Renal pelvis (tissue), 12 donors: ENCODE results near the gene DNAJC7. TPM values are rescaled to one million over a fixed set of nuclear protein-coding genes. Genes with fewer than 3 reads are reported as not detected.

Experiments used
- DNase-seq: peaks from one replicate; pipeline ENCODE4 v3.0.0-alpha.2; 2013
- long read RNA-seq, 16 experiments: transcript quantifications; one replicate each; lab custom pipeline, GENCODE V29; 2026
- polyA plus RNA-seq, 3 donors: library from polyadenylated mRNA; unstranded; fragments of 120-200 nt; gene quantifications; one replicate each; pipeline ENCODE4 v1.2.1, GENCODE V29; 2013; ENCODE audit not compliant: insufficient read length in 3 of 3

The DNAJC7 gene, protein sequence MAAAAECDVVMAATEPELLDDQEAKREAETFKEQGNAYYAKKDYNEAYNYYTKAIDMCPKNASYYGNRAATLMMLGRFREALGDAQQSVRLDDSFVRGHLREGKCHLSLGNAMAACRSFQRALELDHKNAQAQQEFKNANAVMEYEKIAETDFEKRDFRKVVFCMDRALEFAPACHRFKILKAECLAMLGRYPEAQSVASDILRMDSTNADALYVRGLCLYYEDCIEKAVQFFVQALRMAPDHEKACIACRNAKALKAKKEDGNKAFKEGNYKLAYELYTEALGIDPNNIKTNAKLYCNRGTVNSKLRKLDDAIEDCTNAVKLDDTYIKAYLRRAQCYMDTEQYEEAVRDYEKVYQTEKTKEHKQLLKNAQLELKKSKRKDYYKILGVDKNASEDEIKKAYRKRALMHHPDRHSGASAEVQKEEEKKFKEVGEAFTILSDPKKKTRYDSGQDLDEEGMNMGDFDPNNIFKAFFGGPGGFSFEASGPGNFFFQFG
- polyA plus RNA-seq: 100 to 1,000 TPM; 140 to 165 (median 150) TPM
- long read RNA-seq, donor 1, transcript DNAJC7-217 (1 exons, 1,762 nt): minor isoform, 12 of 47 reads
- long read RNA-seq, donor 1, transcript DNAJC7-203 (14 exons, 2,022 nt): major isoform, 21 of 47 reads
- long read RNA-seq, donor 1, partial matches to known transcripts: 11 of 47 reads
- long read RNA-seq, donor 1, other reads (novel, unspliced or antisense): 0 of 47 reads
- long read RNA-seq, donor 2, transcript DNAJC7-203 (14 exons, 2,022 nt): major isoform, 21 of 60 reads
- long read RNA-seq, donor 2, transcript DNAJC7-217 (1 exons, 1,762 nt): minor isoform, 16 of 60 reads
- long read RNA-seq, donor 2, partial matches to known transcripts: 19 of 60 reads
- long read RNA-seq, donor 2, other reads (novel, unspliced or antisense): 0 of 60 reads
- long read RNA-seq, donor 3, transcript DNAJC7-217 (1 exons, 1,762 nt): minor isoform, 10 of 33 reads
- long read RNA-seq, donor 3, transcript DNAJC7-203 (14 exons, 2,022 nt): major isoform, 16 of 33 reads
- long read RNA-seq, donor 3, partial matches to known transcripts: 5 of 33 reads
- long read RNA-seq, donor 3, other reads (novel, unspliced or antisense): 0 of 33 reads
- long read RNA-seq, donor 4, transcript DNAJC7-217 (1 exons, 1,762 nt): minor isoform, 11 of 68 reads
- long read RNA-seq, donor 4, transcript DNAJC7-203 (14 exons, 2,022 nt): major isoform, 17 of 68 reads
- long read RNA-seq, donor 4, partial matches to known transcripts: 36 of 68 reads
- long read RNA-seq, donor 4, other reads (novel, unspliced or antisense): 0 of 68 reads
- long read RNA-seq, donor 5, transcript DNAJC7-203 (14 exons, 2,022 nt): major isoform, 7 of 9 reads
- long read RNA-seq, donor 5, partial matches to known transcripts: 0 of 9 reads
- long read RNA-seq, donor 5, other reads (novel, unspliced or antisense): 0 of 9 reads
- long read RNA-seq, donor 6, transcript DNAJC7-217 (1 exons, 1,762 nt): major isoform, 47 of 189 reads
- long read RNA-seq, donor 6, transcript DNAJC7-203 (14 exons, 2,022 nt): minor isoform, 8 of 189 reads
- long read RNA-seq, donor 6, partial matches to known transcripts: 81 of 189 reads
- long read RNA-seq, donor 6, other reads (novel, unspliced or antisense): 52 of 189 reads
- long read RNA-seq, donor 7, transcript DNAJC7-203 (14 exons, 2,022 nt): major isoform, 9 of 54 reads
- long read RNA-seq, donor 7, transcript DNAJC7-217 (1 exons, 1,762 nt): major isoform, 9 of 54 reads
- long read RNA-seq, donor 7, partial matches to known transcripts: 35 of 54 reads
- long read RNA-seq, donor 7, other reads (novel, unspliced or antisense): 0 of 54 reads
- long read RNA-seq, donor 8, transcript DNAJC7-217 (1 exons, 1,762 nt): major isoform, 10 of 13 reads
- long read RNA-seq, donor 8, partial matches to known transcripts: 0 of 13 reads
- long read RNA-seq, donor 8, other reads (novel, unspliced or antisense): 0 of 13 reads
- long read RNA-seq, donor 9, transcript DNAJC7-203 (14 exons, 2,022 nt): major isoform, 21 of 65 reads
- long read RNA-seq, donor 9, transcript DNAJC7-217 (1 exons, 1,762 nt): minor isoform, 16 of 65 reads
- long read RNA-seq, donor 9, partial matches to known transcripts: 25 of 65 reads
- long read RNA-seq, donor 9, other reads (novel, unspliced or antisense): 0 of 65 reads
- long read RNA-seq, donor 10, transcript DNAJC7-203 (14 exons, 2,022 nt): minor isoform, 18 of 66 reads
- long read RNA-seq, donor 10, transcript DNAJC7-217 (1 exons, 1,762 nt): major isoform, 40 of 66 reads
- long read RNA-seq, donor 10, partial matches to known transcripts: 6 of 66 reads
- long read RNA-seq, donor 10, other reads (novel, unspliced or antisense): 0 of 66 reads
- long read RNA-seq, donor 11, transcript DNAJC7-203 (14 exons, 2,022 nt): minor isoform, 5 of 85 reads
- long read RNA-seq, donor 11, transcript DNAJC7-217 (1 exons, 1,762 nt): major isoform, 13 of 85 reads
- long read RNA-seq, donor 11, partial matches to known transcripts: 44 of 85 reads
- long read RNA-seq, donor 11, other reads (novel, unspliced or antisense): 21 of 85 reads
- long read RNA-seq, donor 12, transcript DNAJC7-203 (14 exons, 2,022 nt): minor isoform, 22 of 139 reads
- long read RNA-seq, donor 12, transcript DNAJC7-217 (1 exons, 1,762 nt): major isoform, 71 of 139 reads
- long read RNA-seq, donor 12, partial matches to known transcripts: 44 of 139 reads
- long read RNA-seq, donor 12, other reads (novel, unspliced or antisense): 0 of 139 reads
- long read RNA-seq, donor 13, transcript DNAJC7-217 (1 exons, 1,762 nt): major isoform, 25 of 61 reads
- long read RNA-seq, donor 13, partial matches to known transcripts: 26 of 61 reads
- long read RNA-seq, donor 13, other reads (novel, unspliced or antisense): 7 of 61 reads
- long read RNA-seq, donor 14: 0 reads
- long read RNA-seq, donor 15: 0 reads
- long read RNA-seq, donor 16, transcript DNAJC7-203 (14 exons, 2,022 nt): major isoform, 15 of 40 reads
- long read RNA-seq, donor 16, transcript DNAJC7-217 (1 exons, 1,762 nt): minor isoform, 11 of 40 reads
- long read RNA-seq, donor 16, partial matches to known transcripts: 13 of 40 reads
- long read RNA-seq, donor 16, other reads (novel, unspliced or antisense): 0 of 40 reads

DNA sequence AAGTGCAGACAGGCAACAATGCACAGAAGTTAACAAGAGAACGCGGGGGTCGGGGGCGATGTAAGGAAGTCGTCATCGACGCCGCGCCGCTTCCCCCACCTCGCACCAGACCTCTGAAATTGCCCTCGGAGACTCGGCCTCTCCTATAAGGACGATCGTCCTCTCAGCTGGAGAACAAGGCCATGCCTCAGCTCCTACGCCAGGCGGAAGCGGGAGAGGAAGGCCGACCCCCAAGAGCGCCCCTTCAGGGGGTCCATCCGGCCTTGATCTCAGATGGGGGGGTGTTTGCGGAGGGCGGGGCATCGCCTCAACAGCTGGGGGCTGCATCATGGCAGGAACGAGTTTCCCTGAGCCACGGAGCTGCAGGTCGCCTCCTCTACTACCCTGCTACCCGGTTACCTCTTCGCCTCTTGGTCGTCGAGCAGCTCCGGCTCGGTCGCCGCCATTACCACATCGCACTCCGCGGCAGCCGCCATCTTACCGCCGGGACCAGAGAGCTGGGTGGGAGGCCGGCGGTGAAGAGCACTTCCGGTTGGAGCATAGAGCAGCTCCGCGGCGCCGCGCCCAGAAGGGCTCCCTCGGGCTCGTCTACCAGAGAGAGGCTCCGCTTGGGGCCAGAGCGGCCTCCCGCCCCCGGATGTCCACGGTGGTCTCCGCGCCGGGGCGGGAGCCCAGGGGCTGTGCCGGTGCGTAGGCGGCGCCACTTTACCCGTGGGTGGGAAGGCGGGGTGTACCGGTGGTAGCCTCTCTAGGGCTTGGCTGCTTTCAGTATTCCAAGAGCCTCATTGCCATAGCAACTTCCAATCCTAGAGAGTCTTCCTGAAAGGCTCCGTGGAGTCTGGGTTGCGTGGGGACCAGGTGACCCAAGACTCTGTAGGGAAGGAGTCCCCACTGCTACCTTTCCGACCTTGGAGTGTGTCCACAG, at the start of gene DNAJC7:
Gene DNAJC7 (minus strand): TSS at position 499 of the 925 bp plus-strand sequence. CDS start 23 bp downstream, at position 476.
- peak; percentile 94 for DNase-seq

DNA sequence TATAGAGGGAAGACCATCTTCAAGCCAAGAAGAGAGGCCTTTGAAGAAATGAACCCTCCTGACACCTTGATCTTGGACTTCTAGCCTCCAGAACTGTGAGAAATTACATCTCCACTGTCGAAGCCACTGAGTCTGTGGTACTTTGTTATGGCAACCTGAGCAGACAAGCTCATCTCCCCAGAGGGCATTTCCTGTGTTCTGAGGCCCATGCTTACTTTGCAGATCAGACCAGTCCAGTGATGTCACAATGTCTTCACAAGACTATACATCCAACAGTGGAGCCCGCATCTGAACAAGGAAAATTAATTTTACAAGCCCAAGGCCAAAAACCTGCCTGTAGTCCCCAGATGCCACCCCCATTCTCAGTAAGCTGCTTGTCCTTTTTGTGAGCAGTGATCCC, 48.0 kb upstream of the DNAJC7 start:
- no peak for DNase-seq

DNA sequence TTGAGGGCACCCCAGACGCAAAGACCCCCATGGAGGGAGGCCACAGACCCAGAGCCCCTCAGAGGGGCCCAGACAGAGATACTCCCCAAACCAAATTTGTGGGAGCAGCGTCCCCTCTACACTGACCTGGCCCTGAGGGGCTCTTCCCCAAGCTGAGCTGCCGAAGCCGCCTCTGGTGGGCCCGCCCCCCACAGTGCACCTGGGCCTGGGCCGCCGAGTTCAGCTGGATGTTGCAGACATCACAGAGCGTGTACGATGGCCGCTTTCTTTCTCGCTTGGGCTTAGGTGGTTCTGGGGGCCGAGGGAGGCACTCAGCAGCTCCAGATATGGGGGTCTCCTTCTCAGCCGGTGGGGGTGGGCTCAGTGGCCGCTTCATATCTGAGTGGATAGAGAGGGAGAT, 45.4 kb upstream of the DNAJC7 start:
- no peak for DNase-seq

DNA sequence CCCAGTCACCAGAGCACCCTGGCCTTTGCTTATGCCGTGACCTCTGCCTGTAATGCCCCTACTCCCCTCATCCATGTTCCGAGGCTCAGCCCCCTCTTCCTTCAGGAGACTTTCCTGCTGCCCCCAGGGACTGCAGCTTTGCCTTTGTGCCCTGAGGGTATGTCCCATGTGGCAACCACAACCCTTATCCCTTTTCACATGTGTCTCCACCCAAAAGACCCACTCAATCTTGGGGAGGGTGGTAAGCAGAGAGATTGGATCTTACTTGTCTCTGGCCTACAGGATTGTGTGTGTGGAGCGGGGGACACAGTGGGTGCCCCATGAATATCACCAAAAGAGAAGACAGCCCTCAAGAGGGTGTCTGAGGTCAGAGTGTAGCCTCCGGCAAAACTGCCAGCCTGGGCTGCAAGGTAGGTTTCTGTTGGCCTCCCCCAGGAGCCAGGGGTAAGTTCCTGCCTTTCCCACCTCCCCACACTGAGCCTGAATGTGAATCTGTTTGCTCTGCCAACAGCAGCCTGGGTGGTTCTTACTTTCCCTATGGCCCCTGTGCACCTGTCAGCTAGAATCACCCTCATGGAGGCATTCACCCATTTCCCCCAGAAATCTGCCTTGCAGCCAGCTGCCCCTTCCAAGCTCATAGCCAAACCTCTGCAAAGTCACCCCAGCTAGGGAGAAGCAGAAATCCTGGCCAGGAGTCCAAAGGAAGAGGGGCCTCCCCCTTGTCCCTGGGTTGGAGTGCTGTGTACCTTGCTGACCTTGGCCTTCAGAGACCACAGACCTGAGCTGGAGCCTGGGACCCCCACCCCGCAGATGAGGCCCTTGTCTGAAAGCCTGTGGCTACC, 44.6 kb upstream of the DNAJC7 start:
- DNase-seq: no peak

DNA sequence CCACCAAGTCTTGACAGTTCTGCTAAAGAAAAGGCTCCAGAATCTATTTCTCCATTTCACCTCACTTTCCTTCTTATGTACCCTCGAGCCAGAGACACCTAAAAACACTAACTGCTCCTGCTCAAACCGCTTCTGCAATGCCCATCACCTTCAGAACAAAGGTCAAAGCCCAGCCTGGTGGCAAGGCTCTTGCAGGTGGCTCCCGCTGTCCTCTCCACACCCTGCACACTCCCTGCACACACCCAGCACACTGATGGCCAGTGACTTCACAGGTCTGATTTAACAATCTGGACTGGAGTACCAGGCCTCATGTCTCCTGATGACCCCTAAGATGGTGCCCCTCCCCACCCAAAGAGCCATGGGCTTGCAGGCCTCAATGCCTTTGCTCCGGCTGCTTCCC, 43.0 kb upstream of the DNAJC7 start:
- DNase-seq: no peak

DNA sequence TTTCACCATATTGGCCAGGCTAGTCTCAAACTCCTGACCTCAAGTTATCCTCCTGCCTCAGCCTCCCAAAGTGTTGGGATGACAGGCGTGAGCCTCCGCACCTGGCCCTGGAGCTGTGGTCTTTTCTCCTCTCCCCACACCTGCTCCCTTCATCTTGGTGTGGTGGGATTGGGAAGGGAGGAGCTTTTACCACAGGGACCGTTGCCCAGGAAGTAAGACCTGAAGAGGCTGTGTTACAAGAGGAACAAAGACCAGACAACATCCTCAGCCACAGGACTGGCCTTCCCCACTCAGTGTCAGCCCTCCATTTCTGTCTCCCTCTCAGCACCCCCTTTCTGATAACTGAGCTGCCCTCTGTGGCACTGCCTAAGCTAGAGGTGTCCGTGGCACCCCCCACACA, 42.6 kb upstream of the DNAJC7 start:
- no peak for DNase-seq

DNA sequence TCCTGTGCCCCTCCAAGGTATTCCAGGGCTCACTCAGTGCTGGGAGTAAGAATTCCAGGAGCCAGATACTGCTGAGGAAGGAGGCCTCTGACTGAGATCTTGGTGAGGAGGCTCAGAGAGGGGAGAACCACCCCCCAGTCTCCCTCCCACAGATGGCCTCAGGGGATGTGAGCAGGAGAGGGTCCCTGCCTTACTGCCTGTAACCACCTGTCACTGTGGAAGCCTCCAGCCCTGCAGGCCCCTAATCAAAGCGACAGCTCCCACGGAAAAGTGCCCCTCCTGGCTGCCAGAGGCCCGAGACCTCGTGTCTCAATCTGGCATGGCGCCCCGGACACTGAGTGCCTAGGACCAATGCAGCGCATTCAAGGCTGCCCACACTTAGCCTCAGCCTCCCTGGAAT, 40.8 kb upstream of the DNAJC7 start:
- DNase-seq: no peak

DNA sequence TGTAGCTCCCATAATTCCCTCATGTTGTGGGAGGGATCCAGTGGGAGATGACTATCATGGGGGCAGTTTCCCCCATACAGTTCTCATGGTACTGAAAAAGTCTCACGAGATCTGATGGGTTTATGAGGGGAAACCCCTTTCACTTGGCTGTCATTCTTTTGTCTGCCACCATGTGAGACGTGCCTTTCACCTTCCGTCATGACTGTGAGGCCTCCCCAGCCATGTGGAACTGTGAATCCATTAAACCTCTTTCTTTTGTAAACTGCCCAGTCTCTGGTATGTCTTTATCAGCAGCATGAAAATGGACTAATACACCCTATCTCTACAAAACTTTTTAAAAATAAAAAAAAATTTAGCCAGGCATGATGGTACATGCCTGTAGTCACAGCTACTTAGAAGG, 39.4 kb upstream of the DNAJC7 start:
- DNase-seq: no peak

DNA sequence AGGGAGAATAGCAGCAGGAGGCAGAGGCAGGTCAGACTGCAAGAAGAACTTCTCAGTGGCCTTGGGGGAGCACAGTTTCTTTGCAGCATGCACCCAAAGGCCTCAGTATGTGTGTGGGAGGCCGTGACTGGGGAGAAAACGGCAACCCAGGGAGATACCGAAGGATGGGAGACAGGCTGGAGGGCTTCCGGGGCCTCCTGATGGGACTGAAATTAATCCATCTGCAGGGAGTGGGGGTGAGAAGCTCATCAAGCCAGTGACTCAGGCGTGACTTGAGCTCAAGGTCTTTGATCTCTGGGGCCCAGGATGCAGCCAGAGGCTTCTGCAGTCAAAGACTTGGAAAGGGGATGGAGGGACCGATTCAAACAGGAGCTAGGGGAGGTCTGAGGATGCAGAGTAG, 38.3 kb upstream of the DNAJC7 start:
- DNase-seq: peak; percentile 72

DNA sequence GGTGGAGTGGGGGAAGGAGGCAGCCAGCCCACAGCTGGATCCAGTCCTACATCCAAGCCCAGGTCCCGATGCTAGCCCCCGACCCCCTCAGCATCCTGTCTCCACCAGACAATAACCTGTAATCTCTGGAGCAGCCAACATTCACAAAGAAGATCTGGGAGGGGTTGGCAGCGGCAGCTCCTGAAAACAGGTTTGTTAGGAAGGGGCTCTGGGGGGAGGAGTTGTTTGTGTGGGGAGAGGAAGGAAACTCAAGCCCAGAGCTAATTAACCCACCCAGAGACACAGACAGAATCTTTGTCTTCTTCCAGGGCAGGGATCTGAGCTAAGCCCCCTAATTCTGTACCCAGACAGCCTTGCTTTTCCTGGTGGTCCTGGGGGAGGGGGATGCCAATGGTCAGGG, 37.8 kb upstream of the DNAJC7 start:
- peak; percentile 37 for DNase-seq

DNA sequence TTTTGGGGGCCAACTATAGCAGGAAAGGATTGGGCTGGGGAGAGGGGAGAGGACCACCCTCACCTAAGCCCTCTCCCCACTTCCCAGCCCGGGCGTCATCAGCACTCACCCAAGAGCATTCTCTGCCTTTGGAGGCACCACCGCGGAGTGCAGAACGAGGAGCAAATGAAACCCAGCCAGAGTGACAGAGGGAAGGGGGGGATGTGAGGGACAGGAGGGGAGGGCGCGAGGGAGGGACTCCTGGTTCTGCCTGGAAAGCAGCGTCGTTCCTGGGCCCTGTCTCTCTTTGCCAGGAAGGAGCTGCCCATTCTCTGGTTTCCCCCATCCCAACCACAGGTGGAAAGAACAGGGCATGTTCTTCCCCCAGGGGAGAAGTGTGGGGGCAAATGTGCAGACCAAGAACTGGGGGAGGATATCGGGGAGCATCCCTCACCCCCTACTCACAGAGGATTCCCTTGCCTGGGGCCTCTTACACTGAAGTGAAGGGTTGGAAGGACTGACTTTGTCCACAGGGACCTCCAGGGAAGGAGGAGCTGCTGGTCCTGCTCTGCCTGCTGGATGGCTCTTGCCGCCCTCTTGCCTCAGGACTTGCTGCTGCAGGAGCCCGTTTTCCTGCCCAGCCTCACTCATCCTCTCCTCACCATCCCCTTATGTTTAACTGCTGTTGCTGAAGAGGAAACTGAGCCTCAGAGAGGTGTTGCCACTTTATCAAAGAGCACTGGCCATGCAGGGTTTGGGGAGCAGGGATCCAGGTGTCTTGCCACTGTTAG, 36.7 kb upstream of the DNAJC7 start:
- peak; percentile 47 for DNase-seq

DNA sequence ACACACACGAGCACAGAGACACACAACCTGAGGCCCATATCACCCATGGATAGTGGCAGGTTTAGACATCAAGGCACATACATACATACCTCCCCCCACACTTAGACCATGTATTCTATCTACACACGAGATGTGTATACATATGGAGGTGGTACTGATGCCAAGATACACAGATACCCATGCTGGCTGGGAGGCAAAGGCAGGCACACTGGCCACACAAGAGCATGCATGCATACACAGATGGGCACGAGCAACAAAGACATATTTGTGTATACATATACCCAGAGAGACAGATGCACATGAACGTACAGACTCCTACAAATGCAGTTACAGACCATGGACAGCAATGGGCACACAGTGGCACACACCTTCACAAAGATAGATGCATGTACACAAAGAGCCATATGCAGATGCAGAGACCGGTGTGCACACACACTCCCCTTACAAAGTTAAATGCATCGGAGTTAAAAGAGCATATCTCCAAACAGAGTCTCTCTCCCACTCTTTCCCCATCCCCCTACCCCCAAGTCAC, 35.2 kb upstream of the DNAJC7 start:
- DNase-seq: no peak

DNA sequence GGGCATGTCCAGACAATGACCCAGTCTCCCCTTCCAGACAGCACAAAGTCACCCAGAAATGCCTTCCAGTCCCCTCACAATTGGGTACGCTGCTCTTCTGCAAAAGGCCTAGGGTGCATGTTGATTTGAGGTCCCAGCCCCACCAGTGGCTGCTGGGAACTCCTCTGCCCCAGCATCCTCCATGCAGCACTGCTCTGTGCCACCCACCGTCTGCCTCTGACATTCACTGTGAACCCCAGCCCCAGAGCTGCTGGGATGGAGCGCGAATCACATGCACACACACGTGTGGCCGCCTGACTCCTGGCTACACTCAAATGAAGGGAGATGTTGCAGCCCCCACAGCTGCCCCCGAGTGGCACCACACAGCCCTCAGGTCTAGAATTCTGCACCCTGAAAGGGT, 34.4 kb upstream of the DNAJC7 start:
- DNase-seq: no peak

DNA sequence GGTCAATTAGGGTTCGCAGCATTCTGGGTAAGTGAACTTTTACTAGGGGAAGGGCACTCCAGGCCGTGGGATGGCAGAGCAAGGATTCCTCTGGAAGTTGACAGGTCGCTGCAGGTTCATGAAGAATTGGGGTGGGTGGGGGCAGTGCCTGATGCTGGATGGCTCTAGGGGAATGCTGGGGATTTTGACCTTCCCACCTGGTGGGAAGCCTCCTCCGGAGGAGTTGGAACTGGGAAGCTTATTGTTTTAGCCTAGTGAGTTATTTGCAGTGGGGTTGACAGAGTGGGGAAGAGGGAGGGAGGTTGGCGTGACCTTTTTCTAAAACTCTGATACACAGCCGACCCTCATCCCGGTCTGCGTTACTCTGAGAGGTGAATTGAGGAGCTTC, 33.8 kb upstream of the DNAJC7 start:
- no peak for DNase-seq
